NCI-H748 (cell line): ENCODE data around the gene DGCR8.
A peak's percentile ranks its signal among the peaks of the same experiment; 100 is the strongest.
"Not testable (repeated sequence)": the region's sequence is repeated elsewhere in the genome, so short reads cannot be mapped to it uniquely, and the experiment has no call there.

Experiments used
- DNase-seq: peaks from one replicate; lab custom pipeline; 2025; ENCODE audit not compliant: unreplicated experiment; lab: John Stamatoyannopoulos, UW

DGCR8 gene

DNA sequence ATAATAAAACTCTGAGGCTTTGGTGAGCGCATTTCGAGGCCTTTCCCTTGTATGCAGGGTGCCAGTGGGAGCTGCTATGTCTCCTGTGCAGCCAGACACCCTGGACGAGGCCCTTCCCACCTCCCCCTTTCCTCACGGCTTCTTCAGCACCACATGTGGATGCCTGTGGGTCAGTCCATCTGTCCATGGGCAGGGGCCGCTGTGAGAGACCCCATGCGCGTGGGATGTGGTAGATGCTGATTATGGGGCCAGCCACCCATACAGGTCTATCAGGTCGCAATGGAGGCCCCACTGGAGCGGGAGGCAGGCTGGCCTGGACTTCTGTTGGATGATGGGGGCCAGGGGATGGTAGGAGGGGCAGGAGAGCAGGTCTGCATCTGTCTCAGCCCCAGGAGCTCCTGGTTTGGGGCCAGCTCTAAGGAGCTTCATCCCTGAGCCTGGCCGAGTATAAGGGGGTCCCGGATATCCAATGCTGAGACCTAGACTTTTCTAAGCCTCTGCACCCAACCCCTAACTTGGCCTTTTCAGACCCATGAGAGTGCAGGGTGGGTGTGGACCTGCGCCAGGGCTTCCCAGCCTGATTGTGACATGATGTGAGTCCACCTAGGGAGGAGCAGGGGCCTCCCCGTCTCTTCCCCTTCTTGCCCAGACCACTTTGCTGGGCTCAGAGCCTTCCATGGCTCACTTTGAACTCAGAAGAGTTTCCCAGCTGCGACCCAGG, 14.0 kb upstream of the DGCR8 start:
- DNase-seq: no peak

DNA sequence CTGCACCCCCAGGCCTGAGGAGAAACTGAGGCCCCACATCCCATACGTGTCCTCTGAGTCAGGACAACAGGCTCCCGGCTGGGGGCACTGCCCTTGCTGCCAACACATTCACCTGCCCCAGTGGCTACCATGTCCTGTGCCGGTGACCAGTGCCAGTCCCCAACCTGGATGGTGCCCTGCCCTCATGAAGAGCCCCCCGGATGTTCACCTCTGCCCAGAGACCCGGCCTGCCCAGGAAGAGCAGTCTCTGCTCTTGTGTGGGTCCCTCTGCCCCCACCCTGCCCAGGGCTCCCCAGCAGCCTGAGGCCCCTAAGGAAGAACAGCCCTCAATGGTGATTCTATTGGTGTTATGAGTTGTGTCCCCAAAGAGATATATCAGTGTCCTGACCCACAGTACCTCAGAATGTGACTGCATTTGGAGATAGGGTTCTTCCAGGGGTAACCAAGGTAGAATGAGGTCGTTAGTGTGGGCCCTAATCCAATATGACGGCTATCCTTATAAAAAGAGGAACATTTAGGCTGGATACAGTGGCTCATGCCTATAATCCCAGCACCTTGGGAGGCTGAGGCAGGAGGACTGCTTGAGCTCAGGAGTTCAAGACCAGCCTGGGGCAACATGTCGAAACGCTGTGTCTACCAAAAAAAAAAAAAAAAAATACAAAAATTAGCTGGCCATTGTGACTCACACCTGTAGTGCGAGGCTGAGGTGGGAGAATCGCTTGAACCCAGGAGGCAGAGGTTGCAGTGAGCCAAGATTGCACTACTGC, 13.2 kb upstream of the DGCR8 start:
- DNase-seq: no peak

DNA sequence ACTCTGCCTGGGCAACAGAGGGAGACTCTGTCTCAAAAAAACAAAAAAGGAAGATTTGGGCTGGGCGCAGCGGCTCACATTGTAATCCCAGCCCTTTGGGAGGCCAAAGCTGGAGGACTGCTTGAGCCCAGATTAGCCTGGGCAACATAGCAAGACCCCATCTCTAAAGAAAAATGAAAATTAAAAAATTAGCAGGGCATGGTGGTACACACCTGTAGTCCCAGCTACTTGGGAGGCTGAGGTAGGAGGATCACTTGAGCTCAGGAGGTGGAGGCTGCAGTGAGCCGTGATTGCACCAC, 12.7 kb upstream of the DGCR8 start:
- not testable (repeated sequence) for DNase-seq

DNA sequence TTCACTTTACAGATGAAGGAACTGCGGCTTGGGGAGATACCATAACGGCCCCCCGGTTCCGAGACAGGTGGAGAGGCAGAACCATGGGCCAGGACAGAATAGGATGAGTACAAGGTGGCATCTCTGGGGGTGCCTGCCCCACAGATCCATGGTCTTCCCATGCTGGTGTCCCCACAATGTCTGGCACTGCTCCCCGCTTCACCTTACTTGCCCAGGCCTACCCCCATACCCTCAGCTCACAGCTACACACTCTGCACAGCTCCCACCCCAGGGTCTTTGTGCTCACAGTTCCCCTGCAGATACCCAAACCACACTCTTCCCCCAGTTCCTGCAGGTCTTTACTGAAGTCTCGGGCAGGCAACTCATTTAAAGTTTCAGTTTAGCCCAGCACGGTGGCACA, 11.4 kb upstream of the DGCR8 start:
- no peak for DNase-seq

DNA sequence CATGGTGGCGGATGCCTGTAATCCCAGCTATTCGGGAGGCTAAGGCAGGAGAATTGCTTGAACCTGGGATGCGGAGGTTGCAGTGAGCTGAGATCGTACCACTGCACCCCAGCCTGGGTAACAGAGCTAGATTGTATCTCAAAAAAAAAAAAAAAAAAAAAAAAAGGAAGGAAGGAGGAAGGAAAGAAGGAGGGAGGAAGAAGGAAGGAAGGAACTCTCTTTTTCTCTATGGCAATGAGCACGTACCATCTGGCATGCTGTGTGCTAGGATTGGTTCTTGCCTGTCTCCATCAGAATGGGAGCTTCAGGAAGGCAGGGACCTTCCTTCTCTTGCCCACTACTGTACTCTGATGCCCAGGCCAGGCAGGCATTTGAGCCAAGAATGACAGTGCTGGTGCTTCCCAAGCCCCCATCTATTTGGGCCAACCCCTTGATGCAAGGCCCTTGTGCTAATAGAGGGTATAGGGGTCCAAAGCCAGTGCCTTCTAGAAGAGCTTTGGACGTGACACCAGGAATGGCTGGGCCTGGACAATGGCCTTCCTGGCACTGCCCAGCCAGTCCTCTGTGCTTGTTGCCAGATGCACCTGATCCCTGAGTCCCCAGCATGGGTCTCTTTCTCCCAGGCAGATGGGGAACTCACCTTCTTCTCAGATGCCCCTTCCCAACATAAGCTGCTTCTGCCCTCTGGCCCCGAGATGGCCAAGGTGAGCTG, 10.6 kb upstream of the DGCR8 start:
- no peak for DNase-seq

DNA sequence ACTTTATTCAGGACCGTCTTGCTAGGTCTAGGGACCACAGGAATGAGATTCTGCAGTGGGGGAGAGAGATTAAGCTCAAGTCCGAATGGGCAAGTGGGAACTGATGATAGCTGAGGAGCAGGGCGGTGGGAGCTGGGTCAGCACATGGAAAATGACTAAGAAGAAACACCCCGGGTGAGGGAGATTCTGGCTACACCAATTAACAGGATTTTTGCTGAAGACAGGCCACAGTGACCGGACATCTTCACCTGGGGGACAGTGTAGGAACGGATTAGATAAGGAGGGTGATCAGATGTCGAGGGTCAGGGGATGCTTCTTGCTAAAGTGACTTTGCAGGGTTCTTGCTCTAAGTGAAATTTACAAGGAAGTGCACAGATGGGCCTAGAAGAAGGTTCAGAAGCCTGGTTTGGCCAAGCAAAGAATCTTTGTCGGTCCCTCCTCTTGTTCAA, 8.5 kb upstream of the DGCR8 start:
- DNase-seq: no peak

DNA sequence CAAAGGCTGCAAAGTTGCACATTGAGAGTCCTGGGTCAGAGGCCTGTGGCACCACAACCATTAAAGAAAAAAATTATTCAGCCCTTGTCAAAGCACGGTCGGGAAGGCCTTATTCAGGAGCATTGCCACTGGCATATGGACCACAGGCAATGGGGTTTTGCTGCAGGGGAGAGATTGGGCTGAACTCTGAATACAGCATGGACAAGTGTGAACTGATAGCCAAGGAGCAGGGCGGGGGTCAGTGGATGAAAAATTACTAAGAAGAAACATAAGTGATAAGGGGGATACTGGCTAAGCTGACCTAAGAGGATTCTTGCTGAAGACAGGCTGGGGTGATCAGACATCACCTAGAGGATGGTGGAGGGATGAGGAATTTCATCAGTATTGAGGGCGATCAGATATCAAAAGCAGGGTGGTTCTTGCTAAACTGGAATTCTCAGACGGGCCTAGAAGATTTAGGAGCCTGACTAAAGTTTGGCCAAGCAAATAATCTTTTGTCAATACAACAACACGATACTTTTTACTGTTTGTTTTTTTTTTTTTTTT, 3.3 kb upstream of the DGCR8 start:
- DNase-seq: no peak

DNA sequence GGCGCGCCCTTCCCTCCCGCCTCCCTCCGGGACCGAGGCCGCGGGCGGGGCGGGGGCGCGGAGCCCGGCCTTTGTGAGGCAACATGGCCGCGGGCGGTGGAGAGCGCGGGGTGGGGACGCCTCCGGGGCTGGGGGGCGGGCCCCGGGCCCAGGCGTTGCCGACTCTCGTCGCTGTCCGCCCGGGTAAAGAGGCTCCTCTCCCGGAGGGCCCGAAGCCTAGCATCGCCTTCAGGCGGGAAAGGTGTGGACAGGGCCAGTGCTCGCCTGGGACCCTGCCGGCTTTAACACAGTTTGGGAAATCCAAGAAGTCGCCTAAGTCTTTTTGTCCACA, 369 bp downstream of the DGCR8 start:
- peak; percentile 64 for DNase-seq

DNA sequence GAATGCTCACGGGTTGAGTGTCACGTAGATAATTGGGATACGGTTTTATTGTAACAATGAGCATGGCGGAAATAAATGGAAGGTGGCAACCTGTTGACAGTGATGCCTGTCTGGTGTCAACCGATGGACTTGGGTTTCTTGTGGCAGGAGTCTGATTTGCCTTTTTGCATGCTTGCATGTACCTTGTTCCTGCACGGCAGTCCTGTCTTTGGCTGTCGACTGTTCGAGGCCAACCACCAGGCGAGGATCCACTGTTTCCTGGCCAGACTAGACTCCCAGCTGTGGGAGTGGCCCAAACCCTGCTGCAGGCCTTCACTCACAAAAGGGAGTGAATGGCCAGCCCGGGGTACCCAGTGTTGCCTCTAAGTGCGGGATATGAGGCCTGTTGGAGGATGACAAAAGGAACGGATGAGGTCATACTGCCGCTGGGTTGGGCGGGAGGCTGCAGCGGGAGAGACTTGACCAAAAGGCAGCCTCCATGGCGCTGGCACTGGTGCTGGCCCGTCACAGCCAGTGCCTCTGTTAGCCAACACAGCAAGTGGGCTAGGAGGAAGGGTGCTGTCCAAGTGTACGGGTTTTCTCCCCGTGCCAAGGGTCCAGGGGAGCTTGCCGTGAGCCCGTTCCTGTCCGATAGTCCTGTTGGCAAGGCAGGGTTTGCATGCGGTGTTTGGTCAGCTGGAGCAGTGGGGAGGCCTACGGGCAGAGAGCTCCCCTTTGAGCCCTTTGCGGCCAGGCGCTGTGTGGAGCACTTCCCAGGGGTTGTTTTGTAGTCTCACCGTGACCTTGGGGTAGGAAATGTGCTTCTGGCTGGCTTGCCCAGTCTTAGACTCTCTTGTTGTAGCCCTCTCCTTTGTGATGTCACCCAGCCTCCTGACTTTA, 974 bp downstream of the DGCR8 start:
- DNase-seq: peak; percentile 52

DNA sequence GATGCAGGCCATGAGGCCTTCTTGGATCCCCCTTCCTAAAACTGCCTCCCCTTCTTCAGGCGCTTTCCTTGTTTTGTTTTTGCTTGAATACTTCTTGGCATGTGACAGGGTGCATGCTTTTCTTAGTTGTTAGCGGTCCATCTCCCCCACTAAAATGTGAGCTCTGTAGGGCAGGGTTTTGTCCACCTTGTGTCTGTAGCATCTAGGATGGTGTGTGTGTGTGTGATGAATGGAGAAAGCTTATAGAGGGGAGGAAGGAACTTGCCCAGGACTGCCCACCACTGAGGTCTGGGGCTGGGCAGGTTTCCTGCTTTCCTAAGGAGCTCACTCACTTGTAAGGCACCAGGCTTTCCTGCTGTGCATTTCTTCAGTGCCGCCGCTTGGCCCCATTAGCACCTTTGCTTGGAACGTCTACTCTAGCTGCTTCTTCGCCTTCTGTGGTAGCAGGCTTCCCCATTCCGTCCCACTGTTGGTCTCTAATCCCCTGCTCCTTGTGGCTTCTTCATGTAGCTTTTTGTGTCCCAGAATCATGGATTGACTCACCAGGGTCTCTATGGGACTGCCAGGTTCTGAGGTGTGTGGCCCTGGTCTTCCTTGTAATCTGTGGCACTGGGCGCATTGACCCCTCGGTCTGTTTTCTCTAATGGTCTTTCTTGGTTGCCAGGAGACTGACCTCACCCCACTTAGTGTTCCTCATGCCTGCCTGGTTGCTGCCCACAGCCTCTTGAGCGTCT, 3.3 kb downstream of the DGCR8 start:
- no peak for DNase-seq

DNA sequence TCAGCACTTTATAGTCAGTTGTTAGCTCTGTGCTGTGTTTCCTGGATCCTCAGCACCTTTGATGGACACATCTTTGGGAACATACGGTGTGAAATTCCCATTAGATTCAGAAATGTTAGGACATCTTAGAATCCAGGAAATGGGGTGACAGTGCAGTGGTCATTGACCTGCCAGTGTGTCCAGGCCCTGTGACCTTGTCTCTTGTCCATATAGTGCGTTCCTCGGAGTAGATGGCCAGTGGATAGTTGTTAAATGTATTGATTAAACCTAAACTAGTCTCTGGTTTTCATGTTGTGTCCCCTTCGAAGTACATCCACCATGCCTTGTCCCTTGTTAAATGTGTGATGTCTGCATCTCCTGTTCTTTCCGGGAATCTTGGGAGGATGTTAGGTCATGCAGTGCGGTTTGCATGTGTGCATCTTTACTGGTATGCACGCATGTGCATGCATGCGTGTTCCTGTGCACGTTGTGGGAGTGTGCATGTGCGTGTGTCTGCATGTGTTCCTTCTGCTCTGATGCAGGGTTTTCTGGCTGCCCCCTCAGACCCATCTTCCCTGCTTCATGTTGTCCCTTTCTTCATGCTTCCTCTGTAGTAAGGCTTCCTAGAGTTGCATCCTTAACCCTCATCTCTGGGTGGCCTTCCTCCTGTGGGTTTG, 4.0 kb downstream of the DGCR8 start:
- no peak for DNase-seq

DNA sequence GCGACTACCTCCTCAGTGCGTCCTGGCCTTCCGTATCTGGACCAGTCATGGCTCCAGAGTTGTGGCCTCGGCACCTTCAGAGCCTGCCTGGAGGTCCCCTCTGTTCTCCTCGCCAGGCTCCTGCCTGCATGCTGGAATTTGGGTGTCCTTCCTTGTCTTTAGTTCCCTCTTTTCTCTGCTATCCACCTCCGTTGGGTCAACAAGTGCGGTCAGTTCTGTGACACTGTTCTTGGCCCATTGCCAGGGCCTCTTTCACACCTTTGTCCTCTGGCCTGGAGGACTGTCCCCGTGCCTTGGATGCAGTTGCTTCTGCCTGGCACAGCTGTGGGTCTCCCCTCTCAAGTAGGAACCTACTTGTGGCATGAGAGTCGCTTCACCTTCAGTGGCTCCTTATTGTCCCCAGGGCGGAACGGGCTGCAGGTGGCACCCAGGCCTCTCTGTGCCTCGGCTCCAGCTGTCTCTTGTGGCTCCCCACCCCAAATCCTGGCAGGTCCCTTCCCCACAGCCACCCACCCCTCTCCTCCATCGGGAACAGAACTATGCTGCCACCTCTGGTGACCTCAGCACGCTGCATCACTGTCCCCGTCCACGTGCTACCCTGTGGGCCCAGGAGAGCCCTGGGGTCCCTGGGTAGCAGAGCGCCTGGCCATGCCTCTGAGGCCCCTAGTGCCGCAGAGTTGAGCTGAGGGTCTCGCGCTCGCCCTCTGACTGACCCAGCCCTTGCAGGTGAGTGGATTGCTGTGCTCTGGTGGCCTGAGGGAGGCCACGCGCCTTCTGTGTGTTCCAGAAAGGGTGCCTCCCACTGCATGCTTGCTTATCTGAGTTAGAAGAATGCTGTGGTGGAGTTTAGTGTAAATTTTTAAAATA, 4.7 kb downstream of the DGCR8 start:
- DNase-seq: no peak

DNA sequence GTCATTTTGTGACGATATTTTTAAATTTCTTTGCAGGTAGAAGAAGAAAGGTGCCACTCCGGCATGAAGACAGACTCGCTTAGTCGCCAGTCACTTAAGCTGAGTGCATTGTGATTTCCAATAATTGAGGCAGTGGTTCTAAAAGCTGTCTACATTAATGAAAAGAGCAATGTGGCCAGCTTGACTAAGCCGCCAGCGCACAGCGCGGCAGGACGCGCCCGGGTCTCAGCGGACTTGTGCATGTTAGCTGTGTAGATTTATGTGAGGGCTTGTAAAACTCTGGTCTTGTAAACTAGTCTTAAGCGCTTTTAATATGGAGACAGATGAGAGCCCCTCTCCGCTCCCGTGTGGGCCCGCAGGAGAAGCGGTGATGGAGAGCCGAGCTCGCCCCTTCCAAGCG, 5.6 kb downstream of the DGCR8 start:
- DNase-seq: no peak

DNA sequence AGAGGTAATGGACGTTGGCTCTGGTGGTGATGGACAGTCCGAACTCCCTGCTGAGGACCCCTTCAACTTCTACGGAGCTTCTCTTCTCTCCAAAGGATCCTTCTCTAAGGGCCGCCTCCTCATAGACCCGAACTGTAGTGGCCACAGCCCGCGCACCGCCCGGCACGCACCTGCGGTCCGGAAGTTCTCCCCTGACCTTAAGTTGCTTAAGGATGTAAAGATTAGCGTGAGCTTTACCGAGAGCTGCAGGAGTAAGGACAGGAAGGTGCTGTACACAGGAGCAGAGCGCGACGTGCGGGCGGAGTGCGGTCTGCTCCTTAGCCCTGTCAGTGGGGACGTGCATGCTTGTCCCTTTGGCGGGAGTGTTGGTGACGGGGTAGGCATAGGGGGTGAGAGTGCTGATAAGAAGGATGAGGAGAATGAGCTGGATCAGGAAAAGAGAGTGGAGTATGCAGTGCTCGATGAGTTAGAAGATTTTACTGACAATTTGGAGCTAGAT, 6.1 kb downstream of the DGCR8 start:
- DNase-seq: no peak

DNA sequence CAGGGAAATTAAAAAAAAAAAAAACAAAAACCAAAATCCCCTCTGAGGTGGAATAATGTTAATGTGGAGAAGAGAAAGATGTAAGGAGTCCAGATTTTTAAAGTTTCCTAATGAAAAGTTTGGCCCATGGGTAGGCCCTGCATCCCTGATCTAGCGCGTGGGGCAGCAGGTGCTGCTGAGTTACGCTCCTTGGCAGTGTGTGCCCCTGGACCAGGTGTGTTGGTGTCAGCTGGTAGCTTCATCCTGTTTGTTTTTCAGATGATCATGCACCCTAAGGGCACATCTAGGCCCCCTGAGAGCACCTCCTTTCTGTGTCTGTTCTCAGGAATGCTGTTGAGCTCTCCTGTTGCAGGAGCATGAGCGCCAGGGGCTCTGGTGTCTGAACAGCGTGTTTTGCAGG, 6.7 kb downstream of the DGCR8 start:
- no peak for DNase-seq

DNA sequence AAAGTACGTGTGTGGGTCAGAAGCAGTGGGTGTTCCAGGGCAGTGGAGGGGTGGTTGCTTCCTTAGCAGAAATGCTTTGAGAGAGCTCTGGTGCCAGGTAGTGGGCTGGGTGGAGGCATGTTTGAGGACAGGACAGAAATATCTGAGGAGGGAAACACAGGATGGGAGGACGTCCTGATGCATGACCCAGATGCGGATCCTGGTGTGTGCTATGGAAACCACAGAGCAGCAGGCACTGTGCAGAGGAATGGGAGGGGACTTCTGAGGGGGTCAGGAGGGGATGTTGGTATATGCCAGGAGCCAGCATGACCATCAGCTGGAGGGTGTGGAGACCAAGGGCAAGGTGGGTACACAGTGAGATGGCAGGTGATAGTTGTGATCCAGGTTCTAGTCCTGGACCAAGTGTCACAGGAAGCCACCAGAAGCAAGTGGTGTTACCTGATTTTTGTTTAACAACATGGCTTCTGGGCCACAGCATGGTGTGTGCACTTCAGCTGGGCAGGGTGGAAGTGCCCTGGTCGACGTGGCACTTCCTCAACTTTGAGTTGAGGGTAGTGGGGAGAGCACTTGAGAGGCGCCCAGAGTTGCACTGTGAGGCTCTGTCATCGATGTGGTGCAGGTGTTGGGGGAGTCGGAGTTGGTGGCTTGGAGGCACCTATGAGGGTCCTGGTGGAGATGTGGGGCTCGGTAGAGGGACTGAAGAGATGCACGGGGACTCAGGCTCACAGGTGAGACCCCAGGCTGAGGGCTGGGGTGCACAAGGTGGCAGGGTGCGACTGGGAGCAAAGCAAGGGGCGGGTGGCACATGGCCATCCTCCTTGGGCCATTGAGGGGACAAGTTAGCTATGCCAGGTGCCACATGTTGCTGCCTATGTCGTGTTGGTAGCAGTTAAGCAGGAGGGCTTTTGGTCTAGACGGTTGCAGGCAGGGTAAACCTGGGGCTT, 7.5 kb downstream of the DGCR8 start:
- DNase-seq: no peak

DNA sequence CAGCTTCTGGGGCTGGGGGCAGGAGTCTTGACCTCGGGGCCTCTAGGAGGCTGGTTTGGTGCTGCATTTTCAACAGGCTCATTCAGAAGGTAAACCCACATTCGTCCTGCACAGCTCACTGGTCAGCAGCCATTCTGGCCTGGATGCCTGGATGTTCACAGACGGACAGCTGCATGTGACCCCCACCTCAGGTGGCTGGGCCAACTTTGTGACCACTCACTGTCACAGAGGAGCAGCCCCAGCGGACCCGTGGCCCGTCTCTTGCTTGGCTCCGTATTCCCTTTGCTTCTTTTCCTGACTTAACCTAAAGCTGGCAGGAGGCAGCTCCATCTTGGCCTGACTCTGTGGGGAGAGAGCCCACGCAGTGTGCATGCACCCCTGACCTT, 8.2 kb downstream of the DGCR8 start:
- no peak for DNase-seq
